HG02973 (cell line): ENCODE results near the gene MEGF6.

Experiments
- ATAC-seq: cut with Tn5 transposase; IDR thresholded peaks from one replicate; pipeline ENCODE4 v1.9.1; 2021; ENCODE audit warnings: moderate library complexity; ENCODE audit not compliant: unreplicated experiment

MEGF6 gene

DNA sequence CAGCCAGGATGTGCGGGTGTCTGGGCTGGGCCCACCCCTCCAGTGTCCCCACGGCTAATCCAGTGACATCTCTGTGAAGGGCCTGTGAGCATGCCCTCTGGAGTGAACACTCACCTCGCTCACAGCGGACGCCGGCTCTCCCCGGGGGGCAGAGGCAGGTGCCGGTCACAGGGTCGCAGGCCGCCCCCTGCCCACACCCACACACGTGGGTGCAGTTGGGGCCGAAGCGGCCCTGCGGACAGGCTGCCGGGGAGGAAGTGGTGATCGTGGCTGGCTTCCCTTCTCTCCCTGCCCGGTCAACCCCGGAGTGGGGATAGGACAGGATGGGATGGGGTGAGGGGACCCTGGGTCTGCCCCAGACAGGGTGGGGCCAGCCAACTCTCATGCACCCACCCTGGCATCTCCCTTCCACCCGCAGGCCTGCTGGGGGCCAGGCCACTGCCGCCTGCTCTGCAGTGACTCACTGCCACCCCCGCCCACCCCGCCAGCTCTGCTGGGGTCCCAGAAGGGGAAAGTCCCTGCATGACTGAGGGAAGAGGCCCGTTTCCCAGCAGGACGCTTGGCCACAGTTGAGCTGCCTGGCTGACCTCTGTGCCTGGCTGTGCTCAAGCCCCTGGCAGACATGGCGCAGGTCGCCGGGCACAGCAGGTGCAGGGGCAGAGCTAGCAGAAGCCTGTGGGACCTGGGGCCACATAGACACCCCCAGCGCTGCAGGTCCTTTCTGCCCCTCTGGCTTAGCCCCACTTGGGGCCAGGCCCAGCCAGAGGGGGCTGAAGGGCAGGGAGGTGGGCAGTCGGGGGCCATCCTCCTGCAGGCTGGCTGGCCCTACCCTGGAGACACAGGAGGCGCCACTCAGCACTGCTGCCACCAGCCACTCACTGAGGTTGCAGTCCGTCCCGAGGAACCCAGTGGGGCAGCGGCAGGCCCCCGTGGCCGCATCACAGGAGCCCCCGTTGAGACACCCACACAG, 115.2 kb downstream of the MEGF6 start:
- no peak for ATAC-seq

DNA sequence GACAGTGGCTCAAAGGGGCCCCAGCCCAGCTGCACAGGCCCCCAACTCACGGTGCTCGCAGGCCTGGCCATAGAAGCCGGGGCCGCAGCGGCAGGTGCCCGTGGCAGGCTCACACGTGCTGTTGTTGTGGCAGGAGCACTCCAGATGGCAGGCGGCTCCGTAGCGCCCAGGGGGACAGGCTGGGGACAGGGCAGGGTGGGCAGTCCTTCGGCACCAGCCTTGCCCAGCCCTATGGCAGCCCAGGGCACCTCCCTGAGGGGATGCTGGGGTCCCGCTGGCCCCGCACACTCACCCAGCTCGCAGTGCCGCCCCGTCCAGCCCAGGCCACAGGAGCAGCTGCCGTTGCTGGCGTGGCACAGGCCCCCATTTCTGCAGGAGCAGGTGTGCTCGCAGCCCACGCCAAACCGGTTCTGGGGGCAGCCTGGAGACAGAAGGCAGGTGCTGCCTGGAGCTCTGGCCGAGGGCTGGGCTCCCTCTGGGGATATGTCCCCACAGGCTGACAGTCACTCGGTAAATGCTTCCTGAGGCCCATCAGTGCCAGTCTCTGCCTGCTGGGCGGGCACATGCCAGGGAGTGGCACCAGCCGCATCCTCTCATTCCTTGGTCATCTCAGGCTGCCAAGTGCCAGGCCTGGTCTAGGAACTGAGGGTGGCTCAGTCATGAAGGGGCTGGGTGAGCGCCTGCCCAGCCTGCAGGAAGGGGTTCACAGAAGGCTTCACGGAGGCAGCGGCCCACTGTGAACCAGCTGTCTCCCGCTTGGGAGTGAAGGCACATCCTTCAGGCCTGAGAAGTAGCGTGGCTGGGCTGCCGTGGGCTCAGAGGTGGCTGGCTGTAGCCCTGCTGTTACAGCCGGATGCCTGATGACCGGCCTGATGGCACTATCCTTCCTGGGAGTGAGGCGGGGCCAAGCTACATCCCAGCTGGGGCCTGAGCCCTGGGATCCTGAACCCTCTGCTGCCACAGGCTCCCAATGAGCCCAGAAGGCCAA, 116.7 kb downstream of the MEGF6 start:
- ATAC-seq: no peak

DNA sequence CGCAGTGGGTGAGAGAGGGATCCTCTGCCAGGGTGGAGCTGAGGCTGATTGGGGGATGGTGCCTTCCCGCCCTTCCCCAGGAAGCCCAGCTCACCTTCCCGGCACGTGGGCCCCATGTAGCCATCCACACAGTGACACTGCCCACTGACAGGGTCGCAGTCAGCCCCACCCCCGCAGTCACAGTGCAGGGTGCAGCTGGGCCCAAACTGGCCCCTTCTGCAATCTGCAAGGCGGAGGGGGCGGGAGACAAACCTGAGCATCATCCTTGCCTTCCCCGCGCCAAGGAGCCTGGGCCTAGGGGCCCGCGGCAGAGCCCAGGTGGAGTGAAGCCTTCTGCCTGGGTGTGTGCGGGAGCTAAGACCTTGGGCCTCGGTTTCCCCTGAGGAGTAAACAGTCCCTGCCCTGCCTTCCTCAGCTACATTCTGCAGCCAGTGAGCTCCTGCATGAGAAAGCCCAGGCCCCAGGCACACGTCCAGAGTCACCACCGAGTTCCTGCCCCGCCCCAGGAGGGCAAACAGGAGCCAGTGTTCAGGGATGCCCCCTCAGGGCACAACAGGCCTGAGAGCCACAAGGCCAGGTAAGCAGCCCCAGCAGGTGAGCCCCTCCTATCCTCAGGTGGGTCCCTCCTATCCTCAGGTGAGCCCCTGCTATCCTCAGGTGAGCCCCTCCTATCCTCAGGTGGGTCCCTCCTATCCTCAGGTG, 118.6 kb downstream of the MEGF6 start:
- ATAC-seq: no peak

DNA sequence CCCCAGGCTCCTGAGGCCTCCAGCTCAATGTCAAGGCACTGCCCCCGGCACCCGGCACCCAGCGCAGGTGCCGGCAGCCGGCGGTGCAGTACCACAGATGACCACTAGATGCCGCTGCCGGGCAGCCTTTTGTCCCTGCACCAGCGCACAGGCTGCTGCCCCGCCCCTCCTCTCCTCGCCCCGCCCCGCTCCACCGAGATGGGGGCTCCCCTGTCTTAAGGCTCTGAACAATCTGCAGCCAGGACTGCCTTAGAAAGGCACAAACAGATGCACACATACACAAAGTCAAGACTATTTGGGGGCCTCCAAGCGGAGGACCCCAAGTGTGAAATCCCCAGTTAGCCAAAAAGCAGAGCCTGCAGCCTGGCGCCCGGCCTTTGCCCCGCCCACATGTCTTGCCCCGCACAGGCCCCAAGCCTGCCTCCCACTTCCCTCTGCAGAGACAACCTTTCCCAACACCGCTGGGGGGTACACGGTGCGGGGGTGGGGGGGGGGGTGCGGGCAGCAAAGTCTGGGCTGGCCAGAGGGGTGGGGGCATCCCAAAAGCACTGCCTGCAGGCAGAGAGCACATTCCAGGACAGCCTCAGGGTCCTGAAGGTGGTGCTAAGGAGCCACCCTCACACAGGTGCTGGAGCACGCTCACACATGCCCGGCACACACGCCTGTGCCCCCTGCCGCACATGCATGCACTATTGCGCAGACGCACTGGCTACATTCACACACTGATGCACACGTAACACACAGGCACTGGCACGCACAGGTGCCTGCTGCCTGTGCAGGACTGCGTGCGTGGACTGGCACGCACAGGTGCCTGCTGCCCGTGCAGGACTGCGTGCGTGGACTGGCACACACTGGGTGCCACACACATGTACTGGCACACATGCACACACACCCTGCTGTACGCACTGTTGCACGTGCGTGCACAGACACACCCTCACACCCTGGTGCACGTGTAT, 119.7 kb downstream of the MEGF6 start:
- peak; percentile 63 for ATAC-seq

DNA sequence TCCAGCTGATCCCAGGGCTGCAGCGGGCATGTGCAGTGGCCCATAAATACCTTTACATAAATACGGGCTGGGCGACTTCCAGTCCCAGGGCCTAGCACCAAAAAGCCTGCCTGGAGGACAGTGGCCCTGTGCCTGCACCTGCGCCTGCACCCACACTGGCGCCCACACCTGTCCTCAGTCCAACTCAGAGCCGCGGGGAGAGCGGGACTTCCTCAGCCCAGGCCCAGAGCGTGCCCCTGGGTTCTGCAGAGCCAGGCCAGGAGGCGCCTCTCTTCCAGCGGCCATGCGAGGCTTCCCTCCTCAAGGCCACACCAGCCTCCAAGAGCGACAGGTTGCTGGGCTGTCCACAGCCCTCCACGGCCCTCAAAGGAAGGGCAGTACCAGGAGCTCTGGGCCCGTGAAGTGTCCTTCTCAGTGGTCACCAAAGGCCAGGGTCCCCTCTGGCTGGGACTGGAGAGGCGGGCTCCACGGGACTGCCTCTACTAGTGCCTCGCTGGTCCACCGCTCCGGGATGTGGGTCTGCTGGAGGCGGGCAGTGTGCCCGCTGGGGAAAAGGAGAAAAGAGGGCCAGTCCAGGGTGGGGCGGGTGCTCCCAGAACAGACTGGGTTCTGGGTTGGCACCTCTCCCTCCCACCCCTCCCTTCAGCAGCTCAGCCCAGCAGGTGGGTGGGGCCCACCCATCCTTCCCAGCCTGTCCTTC, 121.1 kb downstream of the MEGF6 start:
- ATAC-seq: no peak

DNA sequence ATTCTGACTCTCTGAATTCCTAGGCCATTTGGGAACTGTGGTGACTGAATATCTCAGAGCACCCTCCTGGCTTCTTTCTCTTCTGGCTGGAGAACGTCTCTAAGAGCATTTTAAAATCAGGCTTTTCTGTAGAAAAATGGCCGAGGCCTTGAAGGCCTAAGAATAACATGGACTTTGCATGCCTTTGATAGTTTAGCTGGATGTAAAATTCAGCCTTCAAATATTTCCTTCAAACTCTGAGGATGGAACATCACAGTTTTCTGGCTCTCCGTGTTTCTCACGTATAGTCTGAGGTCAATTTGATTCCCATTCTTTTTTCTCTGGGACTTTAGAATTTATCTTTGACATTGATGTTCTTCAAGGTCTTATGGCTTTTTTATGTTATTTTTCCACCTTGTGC, 122.9 kb downstream of the MEGF6 start:
- ATAC-seq: no peak

DNA sequence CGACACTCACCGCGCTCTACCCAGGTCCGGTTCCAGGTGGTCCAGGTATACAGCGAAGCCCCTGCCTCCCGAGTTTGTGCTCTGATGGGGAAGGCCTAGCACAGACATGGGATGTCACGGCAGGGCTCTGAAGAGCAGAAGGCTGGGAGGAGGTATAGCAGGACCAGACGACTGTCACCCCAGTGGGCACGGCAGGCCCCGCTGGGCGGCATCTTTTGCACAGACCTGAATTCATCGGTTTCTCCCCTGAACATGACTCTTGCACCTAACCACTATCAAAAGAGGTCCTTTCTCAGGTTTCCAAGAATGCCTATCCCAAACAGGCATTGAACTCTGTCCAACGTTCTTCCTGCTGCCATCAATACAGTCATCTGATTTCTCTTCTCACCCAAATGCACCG, 126.3 kb downstream of the MEGF6 start:
- no peak for ATAC-seq

DNA sequence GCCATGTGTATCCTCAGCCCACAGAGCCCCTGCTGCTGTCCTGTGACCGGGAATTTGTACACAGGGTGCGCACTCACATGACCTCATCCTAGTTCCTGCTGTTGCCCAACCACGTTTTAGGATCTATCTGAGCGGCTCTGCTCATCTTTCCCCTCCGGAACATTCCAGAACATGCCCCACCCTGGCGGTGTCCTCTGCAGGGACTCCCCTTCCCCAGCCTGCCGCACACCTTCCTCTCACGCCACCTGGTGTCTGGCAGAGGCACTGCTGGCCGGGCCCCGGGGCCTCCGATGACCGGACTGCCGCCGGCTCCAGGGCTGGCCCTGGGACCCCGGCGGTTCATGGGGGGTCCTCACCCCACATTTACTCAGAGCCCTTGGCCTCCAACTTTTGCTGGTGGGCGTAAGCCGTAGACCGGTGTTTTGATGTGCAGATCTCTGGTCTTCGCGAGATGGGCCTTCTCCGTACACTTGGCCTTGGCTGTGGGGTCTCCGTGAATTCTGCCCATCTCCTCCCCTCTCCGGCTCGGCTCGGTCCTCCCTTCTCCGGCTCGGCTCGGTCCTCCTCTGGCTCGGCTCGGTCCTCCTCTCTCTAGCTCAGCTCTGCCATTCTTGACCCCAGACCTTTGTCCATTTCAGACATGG, 127.4 kb downstream of the MEGF6 start:
- no peak for ATAC-seq

DNA sequence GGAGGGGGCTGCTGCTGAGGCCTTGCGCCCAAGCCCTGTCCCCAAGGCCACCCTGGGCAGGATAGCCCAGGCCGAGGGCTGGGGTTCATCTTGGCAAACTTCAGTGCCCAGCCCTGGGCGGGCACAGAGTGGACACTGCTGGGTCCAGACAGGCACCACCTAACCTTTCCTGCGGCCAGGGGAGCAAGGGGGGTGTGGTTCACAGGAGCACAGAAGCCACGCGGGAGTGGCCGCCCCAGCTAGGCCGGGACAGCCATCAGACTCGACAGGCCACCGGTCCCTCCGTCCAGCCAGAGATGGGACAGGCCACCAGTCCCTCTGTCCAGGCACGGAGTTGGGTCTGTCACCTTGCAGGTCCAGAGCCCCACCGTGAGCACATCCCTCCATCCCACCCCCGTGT, 127.9 kb downstream of the MEGF6 start:
- ATAC-seq: no peak

DNA sequence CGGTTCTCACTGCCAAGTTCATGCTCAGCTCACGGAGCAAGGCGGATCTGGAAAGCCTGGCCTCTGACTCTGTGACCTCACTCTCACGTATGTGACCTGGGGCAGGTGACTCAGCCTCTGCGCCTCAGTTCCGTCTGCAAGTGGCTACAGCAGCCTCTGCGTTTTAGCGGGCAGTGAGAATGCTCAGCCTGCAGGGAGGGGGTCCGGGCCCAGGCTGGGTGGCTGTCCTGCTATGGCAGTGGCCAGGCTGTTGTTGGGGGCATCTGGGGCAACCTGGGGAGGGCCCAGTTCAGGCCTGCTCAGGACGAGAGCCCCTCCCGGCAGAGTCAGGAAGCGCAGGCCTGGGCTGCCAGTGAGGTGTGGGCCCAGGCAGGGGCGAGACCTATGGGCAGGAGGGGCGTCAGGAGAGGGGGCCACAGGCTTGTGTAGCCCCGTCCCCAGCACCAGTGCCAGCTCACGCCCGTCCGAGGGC, 128.9 kb downstream of the MEGF6 start:
- ATAC-seq: no peak

DNA sequence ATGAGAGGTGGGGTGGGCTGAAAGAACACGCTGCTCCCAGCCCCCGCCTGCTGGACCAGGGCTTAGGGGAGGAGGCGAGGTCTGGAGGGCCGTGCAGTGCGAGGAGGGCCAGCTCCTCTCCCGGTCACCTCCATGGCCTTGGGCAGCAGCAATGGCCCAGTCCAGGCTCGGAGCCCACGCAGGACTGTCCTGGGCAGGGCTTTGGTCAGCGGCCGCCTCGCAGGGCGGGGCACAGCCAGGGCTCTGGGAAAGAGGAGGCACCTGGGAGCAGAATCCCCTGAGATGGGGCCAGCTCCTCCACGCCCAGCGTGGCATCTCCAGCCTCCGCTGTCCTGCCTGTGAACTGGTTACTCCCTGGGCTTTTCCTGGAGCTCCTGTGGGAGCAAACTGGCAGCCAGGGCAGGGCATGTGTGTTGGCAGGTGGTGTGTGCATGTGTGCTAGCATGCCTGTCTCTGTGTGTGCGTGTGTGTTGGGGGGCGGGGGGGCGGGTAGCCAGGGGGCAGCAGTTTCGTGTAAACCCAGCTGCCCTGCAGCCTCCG, 129.4 kb downstream of the MEGF6 start:
- no peak for ATAC-seq

DNA sequence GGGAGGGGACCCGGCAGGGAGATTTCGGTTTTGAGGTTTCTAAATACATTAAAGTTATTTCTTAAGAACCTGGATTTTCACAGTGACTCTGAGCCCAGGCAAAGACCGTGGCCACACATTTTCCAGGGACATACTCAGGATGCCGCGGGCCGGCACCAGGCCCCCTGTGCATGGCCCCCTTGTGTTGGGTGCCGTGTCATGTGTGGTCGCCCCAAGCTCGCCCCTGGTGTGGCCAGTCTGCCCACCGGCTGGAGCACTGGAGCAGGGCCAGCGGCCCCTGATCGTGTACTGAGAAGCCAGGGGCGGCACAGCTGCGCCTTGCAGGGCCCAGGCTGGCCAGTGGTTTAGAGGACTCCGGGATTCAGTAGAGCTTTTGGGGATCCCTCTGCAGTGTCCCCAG, 130.3 kb downstream of the MEGF6 start:
- ATAC-seq: no peak

DNA sequence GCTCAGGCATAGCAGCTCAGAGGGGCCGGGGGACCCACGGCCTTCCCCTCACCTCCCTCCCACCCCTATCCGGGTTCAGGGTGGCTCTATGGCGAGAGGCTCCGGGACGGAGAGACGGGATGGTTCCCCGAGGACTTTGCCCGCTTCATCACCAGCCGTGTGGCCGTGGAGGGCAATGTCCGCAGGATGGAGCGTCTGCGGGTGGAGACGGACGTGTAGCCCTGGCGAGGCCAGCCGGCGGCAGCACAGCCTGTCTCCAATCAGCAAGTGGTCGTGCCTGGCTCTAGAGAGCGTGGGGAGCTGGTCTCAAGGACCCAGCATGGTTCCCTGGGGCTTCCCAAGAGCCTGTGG, 131.0 kb downstream of the MEGF6 start:
- no peak for ATAC-seq

DNA sequence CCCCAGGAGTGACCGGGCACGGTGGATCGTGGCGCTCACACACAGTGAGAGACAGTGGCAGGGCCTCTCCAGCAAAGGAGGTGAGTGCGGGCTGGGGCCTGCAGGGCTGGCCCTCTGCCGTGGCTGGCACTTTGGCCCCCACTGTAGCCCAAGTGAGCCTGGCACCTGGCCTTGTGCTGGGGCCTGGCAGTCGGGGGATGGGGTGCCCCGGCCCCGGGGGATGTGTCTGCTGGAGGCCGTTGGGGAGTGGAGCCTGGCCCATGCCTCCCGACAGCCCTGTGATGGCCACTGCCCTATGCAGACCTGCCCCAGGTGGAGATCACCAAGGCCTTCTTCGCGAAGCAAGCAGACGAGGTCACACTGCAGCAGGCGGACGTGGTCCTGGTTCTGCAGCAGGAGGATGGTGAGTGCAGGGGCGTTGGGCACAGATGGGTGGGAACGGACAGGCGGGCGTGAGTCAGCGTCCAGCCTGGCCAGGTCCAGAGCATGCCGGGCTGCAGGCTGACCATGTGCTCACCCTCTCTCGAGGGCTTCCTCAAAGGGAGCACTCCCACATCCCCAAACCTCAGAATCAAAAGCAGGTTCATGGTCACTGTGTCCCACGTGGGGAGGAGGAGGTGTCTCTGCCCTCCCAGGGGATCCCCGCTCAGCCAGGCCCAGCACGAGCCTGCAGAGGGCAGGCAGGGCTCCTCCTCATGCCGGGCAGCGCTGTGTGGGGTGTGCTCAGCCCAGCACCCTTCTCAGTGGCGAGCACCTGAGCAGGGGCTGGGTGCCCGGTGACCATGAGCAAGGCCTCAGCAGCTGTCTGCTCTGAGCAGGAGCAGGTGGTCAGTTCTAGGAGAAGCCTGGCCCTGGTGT, 131.6 kb downstream of the MEGF6 start:
- no peak for ATAC-seq

DNA sequence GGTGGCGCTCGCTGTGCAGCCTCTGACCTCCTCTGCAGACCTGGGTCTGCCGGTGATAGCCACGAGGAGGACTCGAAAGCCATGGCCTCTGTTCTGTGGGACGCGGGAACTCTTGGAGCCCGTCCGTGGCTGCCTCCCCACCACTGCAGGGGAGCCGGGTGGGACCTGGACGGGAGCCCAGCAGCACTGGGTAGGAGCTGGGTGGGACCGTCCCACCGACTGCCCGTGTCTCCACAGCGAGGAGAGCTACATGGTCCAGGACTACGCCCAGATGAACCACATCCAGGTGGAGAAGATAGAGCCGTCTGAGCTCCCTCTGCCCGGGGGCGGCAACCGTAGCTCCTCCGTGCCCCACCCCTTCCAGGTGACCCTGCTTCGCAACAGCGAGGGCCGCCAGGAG, 133.1 kb downstream of the MEGF6 start:
- ATAC-seq: no peak

DNA sequence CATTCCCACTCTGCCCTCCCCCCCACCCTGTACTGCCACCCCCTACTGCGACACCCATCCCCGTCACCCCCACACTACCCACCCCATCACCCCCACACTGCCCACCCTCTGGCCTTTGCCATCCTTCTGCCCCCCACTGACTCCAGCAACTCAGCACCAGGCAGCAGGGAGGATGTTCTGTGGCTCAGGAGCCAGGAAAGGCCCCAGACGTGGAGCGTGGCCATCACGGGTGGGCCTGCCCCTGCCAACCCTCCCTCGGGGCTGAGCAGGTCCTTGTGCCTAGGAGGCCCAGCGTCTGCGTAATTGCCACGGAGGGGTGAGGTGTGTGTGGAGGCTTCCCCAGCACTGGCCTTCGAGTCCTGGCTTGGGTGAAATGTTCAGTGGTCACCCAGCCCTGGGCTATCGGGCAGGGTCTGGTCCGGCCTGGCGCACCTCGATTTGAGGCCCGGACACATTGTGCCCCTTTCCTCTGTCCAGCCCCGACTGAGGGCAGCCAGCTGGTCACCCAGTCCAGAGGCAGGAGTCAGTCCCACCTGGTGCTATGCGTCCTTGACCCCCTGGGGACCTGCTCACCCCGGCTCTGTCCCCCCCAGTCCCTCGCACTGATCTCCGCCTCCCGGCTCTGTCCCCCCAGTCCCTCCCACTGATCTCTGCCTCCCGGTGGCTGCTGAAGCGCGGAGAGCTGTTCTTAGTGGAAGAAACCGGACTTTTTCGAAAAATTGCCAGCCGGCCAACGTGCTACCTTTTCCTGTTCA, 133.9 kb downstream of the MEGF6 start:
- no peak for ATAC-seq

DNA sequence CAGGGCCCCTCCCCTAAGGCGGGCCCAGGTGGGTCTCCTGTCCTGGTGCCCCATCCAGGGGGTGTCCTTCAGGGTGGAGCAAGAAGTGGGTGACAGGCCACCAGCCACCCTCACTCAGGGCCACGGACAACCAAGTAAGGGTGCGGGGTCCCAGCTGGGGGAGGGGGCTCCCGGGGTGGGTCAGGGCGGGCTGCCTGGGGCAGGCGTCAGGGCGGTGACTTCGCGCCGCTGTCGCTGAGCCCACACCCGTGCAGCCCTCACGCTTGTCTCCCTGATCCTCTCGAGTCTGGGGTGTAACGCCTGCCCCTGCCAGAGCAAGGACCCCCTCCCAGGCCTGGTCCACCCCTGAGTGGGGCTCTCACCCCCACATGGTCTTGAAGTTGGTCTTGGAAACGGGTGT, 134.6 kb downstream of the MEGF6 start:
- no peak for ATAC-seq
